Heart left ventricle (tissue), 13 donors: ENCODE results near the gene WDR7.

ENCODE experiments used
- CTCF ChIP-seq, 12 donors: fragments of 200-600 bp; sonication (generic) in 4 of 12; IDR thresholded peaks; one replicate each; pipeline versions ENCODE4 v1.5.0 to v1.8.0; 2018 to 2022; ENCODE audit warnings: antibody characterized with exemption in 12 of 12, mild to moderate bottlenecking in 5 of 12
- POLR2A ChIP-seq, 2 donors: fragments of 450-650 bp; IDR thresholded peaks; one replicate each; pipeline ENCODE4 v1.6.1; 2017; ENCODE audit warnings: antibody characterized with exemption in 2 of 2, mild to moderate bottlenecking in 2 of 2, moderate library complexity in 2 of 2
- donor health status: ischemic (EF 13 %, LVEDD 7.1; RV severe dilation, severe dysfunction).
- donor health status: DM: no; HTN: yes; CAD: no.
- donor health status: DM: no; HTN: no; CAD: no.
- donor health status: ischemic (EF 25% LVEDD 6.9; RV normal size, moderate dysfunction).
- donor health status: ischemic (EF 25% LVEDD 5.7; RV mildly dilated, moderate dysfunction).
- donor health status: ischemic (EF 35%, LVEDD 5.7; RV mildly dilated, moderate dysfunction).
- donor health status: nonischemic (EF 11% LVEDD 7.7; RV severe dilation, severe dysfunction).
- donor health status: DM: yes; HTN: yes; CAD: no.
- donor health status: PGD.
- donor health status: ischemic (EF 29% LVEDD 5.4; RV normal size, mild dysfunction).
- donor health status: nonischemic (EF 23%, LVEDD 6.1; RV moderate dilation, normal function).

DNA sequence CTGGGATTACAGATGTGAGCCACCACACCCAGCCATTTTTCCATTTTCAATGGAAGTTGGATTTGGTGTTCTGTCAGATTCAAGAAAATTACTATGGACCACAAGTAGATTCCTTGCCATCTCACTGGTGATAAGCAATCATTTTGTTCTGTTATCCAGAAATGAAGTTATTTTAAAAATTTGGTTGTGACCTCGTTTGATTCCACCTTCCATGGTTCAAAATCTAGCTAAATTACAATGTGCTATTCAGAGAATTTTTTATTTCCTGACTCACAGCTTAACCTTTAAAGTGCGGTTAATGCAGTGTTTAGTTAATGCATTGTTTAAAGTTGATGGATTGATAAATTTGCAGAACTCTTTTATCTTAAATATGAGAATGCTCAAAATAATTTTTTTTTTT lies 252.5 kb downstream of the WDR7 start:
- TF ChIP-seq CTCF (IDR thresholded peaks at IDR 0.05) (no peak), POLR2A (IDR thresholded peaks at IDR 0.05) (no peak)
